OCI-LY7 (cell line): ENCODE data around the gene SBF2. TPM values are rescaled to one million over a fixed set of nuclear protein-coding genes. Genes with fewer than 3 reads are reported as not detected.

ENCODE experiments used
- BruUV-seq: library from RNA; stranded (reverse); fragments of 400-500 nt; replicated peaks from 2 replicates; lab custom pipeline; 2021; lab: Mats Ljungman, UMichigan
- CTCF ChIA-PET: fragments of 300-600 bp; sonication (Branson Sonifier 250); formaldehyde crosslinking; loops from one replicate; lab custom pipeline; 2022; ENCODE audit warnings: antibody characterized with exemption; ENCODE audit not compliant: unreplicated experiment; lab: Charles Lee
- POLR2A ChIA-PET: fragments of 300-600 bp; sonication (Branson Sonifier 250); formaldehyde crosslinking; loops from one replicate; lab custom pipeline; 2022; ENCODE audit warnings: antibody characterized with exemption; lab: Charles Lee
- DNase-seq: peaks from one replicate; pipeline ENCODE4 v3.0.0-alpha.2; 2015; ENCODE audit warnings: low spot score
- H2AFZ ChIP-seq: fragments of 200-600 bp; sonication (generic), shearing (Covaris generic); 2 replicates; pipeline ENCODE4 v1.6.1; 2014; ENCODE audit warnings: mild to moderate bottlenecking, antibody characterized with exemption, low read length, moderate library complexity
- H3K27ac ChIP-seq: fragments of 200-600 bp; sonication (generic); 2 replicates; pipeline ENCODE4 v1.5.1; 2014; ENCODE audit warnings: mixed run types, low read depth, mild to moderate bottlenecking, moderate library complexity, low read length, inconsistent platforms; ENCODE audit not compliant: poor library complexity, severe bottlenecking
- H3K36me3 ChIP-seq: fragments of 200-600 bp; sonication (generic); 2 replicates; pipeline ENCODE4 v1.6.1; 2014; ENCODE audit warnings: mild to moderate bottlenecking, antibody characterized with exemption, low read length, moderate library complexity, mixed read lengths; ENCODE audit not compliant: insufficient read depth
- H3K4me1 ChIP-seq: fragments of 200-600 bp; sonication (generic); 2 replicates; pipeline ENCODE4 v1.5.1; 2014; ENCODE audit warnings: mild to moderate bottlenecking, low read length; ENCODE audit not compliant: insufficient read depth, poor library complexity, severe bottlenecking
- H3K4me2 ChIP-seq: fragments of 200-600 bp; sonication (generic); 2 replicates; pipeline ENCODE4 v1.6.1; 2014; ENCODE audit warnings: mild to moderate bottlenecking, low read length
- H3K4me3 ChIP-seq: fragments of 200-600 bp; sonication (generic); 2 replicates; pipeline ENCODE4 v1.5.1; 2014; ENCODE audit warnings: mild to moderate bottlenecking, low read depth, low read length; ENCODE audit not compliant: poor library complexity, severe bottlenecking
- H3K79me2 ChIP-seq: fragments of 200-600 bp; sonication (generic); 2 replicates; pipeline ENCODE4 v1.6.1; 2016; ENCODE audit warnings: low read depth, mild to moderate bottlenecking, low read length, moderate library complexity, mixed read lengths; ENCODE audit not compliant: insufficient read depth
- H3K9me2 ChIP-seq: fragments of 200-600 bp; sonication (generic); 2 replicates; pipeline ENCODE4 v1.6.1; 2016; ENCODE audit warnings: mild to moderate bottlenecking, low read length, mixed read lengths; ENCODE audit not compliant: insufficient read depth
- H3K9me3 ChIP-seq: fragments of 200-600 bp; sonication (generic); 2 replicates; pipeline ENCODE4 v1.6.1; 2014; ENCODE audit warnings: mild to moderate bottlenecking, mixed run types, low read length, mixed read lengths
- H4K20me1 ChIP-seq: fragments of 200-600 bp; sonication (generic); 2 replicates; pipeline ENCODE4 v1.6.1; 2014; ENCODE audit warnings: mild to moderate bottlenecking, antibody characterized with exemption, low read length, moderate library complexity, mixed read lengths; ENCODE audit not compliant: insufficient read depth
- EZH2phosphoT487 ChIP-seq: fragments of 200-600 bp; sonication (generic); IDR thresholded peaks from 2 replicates; pipeline ENCODE4 v1.6.1; 2018; ENCODE audit warnings: low read depth, borderline replicate concordance, mild to moderate bottlenecking, mixed run types, antibody characterized with exemption, low read length, moderate library complexity, mixed read lengths
- intact Hi-C: fragments of 100-400 bp; cut with micrococcal nuclease; formaldehyde crosslinking; loops from one replicate; pipeline ENCODE4 v1.10.0; 2022; ENCODE audit not compliant: unreplicated experiment
- total RNA-seq, 2 experiments: library from RNA; depleted of rRNA in 1 of 2; stranded (reverse); fragments of >200 nt in 1 of 2; shearing (Covaris generic) in 1 of 2; gene quantifications; 2 replicates each; pipeline ENCODE4 v1.2.3, GENCODE V29; 2014 to 2022
- TF ChIP-seq, protein P1 (sequence below): fragments of 200-600 bp; sonication (generic); conservative IDR thresholded peaks from 2 replicates; pipeline ENCODE4 v1.5.1; 2014; ENCODE audit warnings: mild to moderate bottlenecking, antibody characterized with exemption, low read length, moderate library complexity, mixed read lengths

Gene SBF2
- total RNA-seq, 2 experiments from 2014 or later = 12.9 to 14.3 TPM

DNA sequence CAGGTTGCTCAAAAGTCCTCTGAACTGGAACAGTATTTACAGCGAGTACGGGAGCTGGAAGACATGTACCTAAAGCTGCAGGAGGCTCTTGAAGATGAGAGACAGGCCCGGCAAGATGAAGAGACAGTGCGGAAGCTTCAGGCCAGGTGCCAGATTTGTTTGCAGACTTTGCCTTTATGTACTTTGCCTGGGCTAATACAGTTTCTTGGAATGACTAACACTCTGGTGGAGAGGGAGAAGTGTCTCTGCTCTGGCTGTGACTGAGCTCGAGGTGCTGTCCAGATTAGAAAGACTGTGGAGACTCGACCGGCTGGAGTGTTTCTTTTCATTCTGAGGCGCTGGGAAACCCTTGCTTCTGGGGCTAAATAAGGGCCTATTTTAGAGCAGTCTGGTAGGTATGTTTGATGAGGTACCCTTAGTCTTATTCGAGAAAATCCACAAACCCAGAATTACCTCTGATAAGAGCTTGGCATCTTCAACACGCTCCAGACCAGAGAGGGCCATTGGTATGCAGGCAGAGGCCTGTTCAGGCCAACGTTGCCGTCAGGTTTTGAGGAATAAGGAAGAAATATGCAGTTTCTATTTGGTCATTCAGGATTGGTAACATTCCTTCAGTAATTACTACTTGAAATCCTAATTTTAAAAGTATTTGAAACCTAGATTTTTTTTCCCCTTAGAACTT lies 553.7 kb downstream of the SBF2 start:
- ChIA-PET POLR2A (interaction anchor here (0.5 to 1.9 kb wide), 8 partner anchors 14 to 142 kb away, joined by 3 to 7 read pairs (median 3); no protein-coding TSS in a partner anchor), CTCF (no interaction called here)
- intact Hi-C loops = no loop called here
- no TSS peak for BruUV-seq
- no peaks in the 10 kb centered on the region for H4K20me1 ChIP-seq
- H3K4me3 ChIP-seq = peak overlapping the region; percentile 47
- H3K9me3 ChIP-seq = peaks cover 12% of the 10 kb centered on the region
- no peak for TF ChIP-seq EZH2phosphoT487
- H3K4me2 ChIP-seq = peak overlapping the region; percentile 86
- no peak for DNase-seq
- peaks cover 80% of the 10 kb centered on the region for H3K4me1 ChIP-seq
- H3K36me3 ChIP-seq = peaks cover 81% of the 10 kb centered on the region
- peak overlapping the region; percentile 94 for H3K27ac ChIP-seq
- H3K79me2 ChIP-seq = peaks cover 65% of the 10 kb centered on the region; the same call in 1 of the 2 replicates
- H3K9me2 ChIP-seq = no peaks in the 10 kb centered on the region
- H2AFZ ChIP-seq = no peak overlapping the region

DNA sequence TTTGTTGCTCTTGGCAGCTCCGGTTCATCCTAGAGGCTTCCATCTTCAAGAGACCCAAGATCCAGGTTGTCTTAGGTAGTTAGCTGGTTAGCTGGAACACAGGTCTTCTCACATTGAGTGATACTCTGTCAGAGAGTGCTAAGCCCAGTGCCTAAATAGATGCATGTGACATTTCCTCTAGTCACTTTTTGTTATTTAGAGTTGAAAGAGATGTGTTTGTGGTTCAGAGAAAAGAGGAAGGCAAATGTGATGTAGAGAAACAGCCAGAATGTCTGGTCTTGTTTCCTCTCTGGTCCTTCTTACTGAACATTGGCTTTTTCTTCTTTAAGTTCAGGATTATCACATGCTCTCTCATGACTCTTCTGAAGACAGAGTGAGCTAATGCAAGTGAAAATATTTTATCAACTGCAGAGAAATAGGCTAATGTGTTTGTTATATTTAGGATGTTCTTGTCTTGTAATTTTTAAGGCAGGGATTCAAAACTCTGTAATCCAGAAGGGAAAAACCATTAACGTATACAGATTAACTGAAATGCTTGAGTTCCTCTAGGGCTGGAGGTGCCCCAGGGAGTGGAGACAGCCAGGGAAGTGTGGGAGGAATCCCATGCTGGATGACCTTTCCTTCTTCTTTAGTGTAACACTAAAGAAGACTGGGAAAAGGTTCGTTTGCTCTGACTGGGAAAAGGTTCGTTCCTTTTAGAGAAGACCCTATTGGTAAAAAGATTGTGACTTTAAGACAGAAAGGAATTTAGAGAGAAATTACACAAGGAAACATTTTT lies 554.7 kb downstream of the SBF2 start:
- ChIA-PET CTCF (interaction anchor here (0.6 kb wide), 1 partner anchor 138 kb away, joined by 3 read pairs; no protein-coding TSS in a partner anchor), POLR2A (interaction anchor here (0.5 to 3.9 kb wide), 11 partner anchors 9 to 632 kb away, joined by 3 to 21 read pairs (median 4); no protein-coding TSS in a partner anchor)
- H3K79me2 ChIP-seq = peaks cover 75% of the 10 kb centered on the region; the same call in 1 of the 2 replicates
- no peaks in the 10 kb centered on the region for H4K20me1 ChIP-seq
- no peak overlapping the region for H2AFZ ChIP-seq
- intact Hi-C loops = no loop called here
- H3K36me3 ChIP-seq = peaks cover 88% of the 10 kb centered on the region
- peak overlapping the region; percentile 94 for H3K27ac ChIP-seq
- TF ChIP-seq EZH2phosphoT487 = no peak
- TF ChIP-seq, protein P1, sequence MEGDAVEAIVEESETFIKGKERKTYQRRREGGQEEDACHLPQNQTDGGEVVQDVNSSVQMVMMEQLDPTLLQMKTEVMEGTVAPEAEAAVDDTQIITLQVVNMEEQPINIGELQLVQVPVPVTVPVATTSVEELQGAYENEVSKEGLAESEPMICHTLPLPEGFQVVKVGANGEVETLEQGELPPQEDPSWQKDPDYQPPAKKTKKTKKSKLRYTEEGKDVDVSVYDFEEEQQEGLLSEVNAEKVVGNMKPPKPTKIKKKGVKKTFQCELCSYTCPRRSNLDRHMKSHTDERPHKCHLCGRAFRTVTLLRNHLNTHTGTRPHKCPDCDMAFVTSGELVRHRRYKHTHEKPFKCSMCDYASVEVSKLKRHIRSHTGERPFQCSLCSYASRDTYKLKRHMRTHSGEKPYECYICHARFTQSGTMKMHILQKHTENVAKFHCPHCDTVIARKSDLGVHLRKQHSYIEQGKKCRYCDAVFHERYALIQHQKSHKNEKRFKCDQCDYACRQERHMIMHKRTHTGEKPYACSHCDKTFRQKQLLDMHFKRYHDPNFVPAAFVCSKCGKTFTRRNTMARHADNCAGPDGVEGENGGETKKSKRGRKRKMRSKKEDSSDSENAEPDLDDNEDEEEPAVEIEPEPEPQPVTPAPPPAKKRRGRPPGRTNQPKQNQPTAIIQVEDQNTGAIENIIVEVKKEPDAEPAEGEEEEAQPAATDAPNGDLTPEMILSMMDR = no peak
- no peaks in the 10 kb centered on the region for H3K9me2 ChIP-seq
- peak; percentile 81 for DNase-seq
- H3K4me2 ChIP-seq = peak overlapping the region; percentile 86
- H3K4me1 ChIP-seq = peaks cover 72% of the 10 kb centered on the region
- H3K4me3 ChIP-seq = peak overlapping the region; percentile 47
- H3K9me3 ChIP-seq = peaks cover 20% of the 10 kb centered on the region
- BruUV-seq = no TSS peak

DNA sequence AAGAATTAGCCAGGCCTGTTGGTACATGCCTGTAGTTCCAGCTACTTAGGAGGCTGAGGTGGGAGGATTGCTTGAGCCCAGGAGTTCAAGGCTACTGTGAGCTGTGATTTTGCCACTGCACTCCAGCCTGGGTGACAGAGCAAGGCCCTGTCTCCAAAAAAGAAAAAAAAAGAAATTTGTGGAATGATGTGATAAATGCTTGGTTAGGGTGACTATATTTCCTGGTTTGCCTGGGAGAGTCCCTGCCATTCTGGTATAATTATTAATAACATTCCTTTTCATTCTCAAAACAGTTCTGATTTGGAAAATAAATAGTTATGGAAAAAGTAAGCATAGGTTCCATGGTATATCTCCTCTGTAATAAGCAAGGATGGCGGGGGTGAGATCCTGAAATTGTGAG lies 555.3 kb downstream of the SBF2 start:
- Histone ChIP-seq H3K36me3 (peaks cover 88% of the 10 kb centered on the region), H2AFZ (no peak overlapping the region), H3K4me3 (peak overlapping the region; percentile 47), H3K79me2 (peaks cover 80% of the 10 kb centered on the region; the same call in 1 of the 2 replicates), H3K27ac (peak overlapping the region; percentile 94), H4K20me1 (no peaks in the 10 kb centered on the region), H3K4me2 (peak overlapping the region; percentile 86), H3K4me1 (peaks cover 66% of the 10 kb centered on the region), H3K9me2 (no peaks in the 10 kb centered on the region), H3K9me3 (peaks cover 23% of the 10 kb centered on the region)
- no peak for DNase-seq
- TSS peak; percentile 84 for BruUV-seq
- intact Hi-C loops = no loop called here
- POLR2A ChIA-PET = interaction anchor here (0.7 to 3.9 kb wide), 16 partner anchors 10 to 631 kb away, joined by 3 to 33 read pairs (median 4); no protein-coding TSS in a partner anchor
- no peak for TF ChIP-seq EZH2phosphoT487
- TF ChIP-seq, protein P1 = no peak
- CTCF ChIA-PET = interaction anchor here (0.6 to 0.9 kb wide), 2 partner anchors 57 to 138 kb away, joined by 3 read pairs; no protein-coding TSS in a partner anchor
